EH (cell line): ENCODE data around the gene KRT8.
A peak's percentile ranks its signal among the peaks of the same experiment; 100 is the strongest.
"Not testable (repeated sequence)": the region's sequence is repeated elsewhere in the genome, so short reads cannot be mapped to it uniquely, and the experiment has no call there.

Experiments used
- DNase-seq: peaks from one replicate; pipeline ENCODE4 v3.0.0-alpha.2; 2015; ENCODE audit warnings: low read depth

Gene KRT8

GRCh38 chr12:52901715-52902541, 2.9 kb downstream of the KRT8 start:
- no peak for DNase-seq

- DNase-seq: no peak
These were observed 3.8 kb downstream of the KRT8 start for GRCh38 chr12:52900896-52901714.

GRCh38 chr12:52900166-52900895, 4.5 kb downstream of the KRT8 start:
- no peak for DNase-seq

DNA sequence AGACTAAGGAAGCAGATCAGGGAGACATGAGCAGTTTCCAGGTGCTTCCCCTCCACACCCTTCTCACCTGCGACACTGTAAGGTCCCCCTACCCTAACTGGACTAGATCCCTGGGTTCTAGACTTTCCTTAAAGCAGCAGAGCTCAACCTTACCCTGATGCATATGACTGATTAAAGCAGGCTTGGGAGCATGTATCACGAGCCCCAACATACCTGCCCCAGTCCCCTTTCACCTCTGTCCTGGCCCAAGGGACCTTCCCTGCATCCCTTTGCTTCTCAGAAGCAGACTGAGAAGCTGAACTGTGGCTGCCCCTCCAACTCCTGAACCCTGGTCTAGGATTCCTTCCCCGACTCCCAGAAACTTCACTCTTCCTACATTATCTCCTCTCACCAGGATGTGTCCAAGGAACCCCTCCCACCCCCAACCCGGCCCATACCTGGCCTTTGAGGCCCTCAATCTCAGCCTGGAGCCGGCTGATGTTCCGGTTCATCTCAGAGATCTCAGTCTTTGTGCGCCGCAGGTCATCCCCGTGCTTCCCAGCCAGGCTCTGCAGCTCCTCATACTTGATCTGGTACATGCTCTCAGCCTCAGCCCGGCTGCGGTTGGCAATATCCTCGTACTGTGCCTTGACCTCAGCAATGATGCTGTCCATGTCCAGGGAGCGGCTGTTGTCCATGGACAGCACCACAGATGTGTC, 5.4 kb downstream of the KRT8 start:
- DNase-seq: no peak

DNA sequence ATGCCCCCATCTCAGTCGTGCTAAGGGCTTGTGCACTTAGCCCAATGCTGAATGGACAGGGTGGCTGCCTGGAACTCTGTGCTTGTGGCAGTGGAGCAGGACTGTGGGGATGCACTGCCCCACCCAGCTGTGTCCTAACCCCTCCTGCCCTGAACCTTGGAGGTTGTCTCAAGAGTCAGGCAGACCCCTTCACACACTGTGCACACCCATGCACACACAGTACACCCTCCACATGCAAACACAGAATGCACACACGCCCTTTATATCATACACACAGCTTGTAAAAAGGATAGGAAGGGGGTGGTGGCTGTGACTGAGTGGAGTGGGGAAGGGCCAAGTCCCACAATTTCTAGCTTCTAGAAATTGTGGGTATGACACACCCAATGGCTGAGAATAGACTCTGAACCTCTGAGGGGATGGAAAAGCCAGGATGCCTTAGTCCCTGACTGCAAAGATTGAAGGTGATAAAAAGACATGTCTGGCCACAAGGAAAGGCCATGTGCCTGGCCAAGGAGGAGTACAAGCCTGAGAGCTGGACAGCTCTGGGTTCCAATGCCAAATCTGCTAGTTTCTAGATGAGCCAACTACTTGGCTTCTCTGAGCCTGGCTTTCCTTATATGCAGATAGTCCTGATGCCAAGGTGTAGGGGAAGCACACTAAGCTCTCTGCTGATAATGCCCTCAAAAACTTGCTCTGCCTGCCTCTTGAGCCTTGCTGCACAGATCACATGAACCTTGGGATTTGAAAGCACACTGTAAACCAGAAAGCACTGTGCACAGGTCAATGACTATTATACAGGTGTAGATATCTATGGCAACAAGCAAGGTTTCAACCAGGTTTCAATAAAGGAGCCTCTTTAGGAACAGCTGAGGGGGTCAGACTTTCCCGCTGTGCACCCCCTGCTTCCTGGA, 8.4 kb downstream of the KRT8 start:
- DNase-seq: peak; percentile 33

GRCh38 chr12:52895726-52896189, 9.1 kb downstream of the KRT8 start:
- no peak for DNase-seq

DNA sequence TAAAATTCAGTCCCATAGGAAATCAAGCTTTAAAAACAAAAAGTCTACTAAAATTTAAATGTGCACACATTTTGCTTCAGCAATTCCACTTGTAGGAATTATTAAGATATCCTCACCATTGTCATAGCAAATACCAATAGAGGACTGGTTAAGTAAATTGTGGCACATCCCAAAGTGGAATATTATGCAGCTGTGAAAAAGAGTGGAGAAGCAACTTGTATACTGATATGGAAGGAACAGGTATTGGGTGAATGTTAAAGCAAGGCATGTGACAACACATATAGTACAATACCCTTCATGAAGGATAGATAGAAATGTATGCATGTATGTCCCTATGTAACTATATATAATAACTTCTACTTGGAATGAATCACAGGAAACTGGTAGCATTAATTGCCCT, 11.9 kb downstream of the KRT8 start:
- DNase-seq: no peak

GRCh38 chr12:52892207-52892852, 12.5 kb downstream of the KRT8 start:
- DNase-seq: no peak

- no peak for DNase-seq
These were observed 13.8 kb downstream of the KRT8 start for GRCh38 chr12:52891044-52891443.

DNA sequence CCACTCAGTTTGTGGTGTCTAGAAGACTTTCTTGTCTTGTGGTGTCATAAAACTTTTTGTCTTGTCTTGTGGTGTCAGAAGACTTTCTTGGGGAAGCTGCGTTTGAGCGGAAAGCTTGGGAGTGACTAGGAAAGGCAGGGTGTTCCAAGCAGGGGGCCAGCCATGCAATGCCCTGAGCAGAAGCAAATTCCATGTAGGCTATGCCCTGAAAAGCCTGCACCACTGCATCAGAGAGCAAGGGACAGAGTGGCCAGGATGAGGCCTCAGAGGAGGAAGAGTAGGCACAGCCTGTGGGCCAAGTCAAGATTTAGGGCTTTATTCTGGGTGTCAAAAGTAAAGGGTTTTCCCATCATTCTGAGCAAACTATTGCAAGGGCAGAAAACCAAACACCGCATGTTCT, 14.5 kb downstream of the KRT8 start:
- DNase-seq: no peak

DNA sequence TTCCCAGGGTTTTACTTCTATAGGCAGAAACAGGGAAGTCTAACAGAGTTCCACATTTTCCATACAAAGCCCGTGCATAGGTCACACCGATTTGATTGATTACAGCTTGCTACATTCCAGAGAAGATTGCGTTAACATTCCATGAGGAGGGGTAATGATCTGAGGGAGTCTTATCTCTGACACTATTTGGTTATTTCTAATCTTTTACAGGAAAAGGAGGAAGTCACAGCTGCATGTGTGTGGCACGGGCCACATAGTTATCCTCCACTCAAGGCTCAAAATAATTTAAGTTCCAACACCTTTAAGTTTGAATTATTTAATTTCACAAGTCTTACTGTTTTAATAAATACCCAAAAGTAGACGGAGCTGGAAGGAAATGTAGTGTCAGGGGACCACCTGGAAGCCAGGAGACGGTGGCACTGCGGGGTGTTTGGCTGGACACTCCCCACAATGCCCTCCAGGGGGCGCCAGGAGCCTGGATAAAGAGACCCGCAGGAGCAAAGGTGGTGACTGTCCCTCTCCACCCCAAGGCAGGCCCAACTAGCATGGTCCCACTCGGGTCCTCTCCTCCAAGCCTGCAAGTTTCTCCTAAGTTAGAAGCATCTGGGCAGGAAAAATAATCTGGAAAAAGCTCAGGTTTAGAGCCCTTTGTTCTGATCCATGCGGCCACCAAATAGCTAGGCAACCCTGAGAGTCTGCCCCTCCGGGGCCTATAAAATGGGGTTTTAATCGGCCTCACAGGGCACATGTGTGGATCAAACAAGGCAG, 20.2 kb downstream of the KRT8 start:
- DNase-seq: peak; percentile 73

DNA sequence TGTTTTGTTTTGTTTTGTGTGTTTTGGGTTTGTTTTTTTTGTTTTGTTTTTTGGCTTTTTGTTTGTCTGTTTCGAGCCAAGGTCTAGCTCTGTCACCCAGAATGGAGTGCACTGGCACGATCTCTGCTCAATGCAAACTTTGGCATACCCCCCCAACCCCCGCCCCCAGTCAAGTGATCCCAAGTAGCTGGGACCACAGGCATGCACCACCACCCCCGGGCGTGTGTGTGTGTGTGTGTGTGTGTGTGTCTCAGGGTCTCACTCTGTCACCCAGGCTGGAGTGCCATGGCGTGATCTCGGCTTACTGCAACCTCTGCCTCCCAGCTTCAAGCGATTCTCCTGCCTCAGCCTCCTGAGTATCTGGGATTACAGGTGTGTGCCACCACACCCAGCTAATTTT, 24.4 kb downstream of the KRT8 start:
- DNase-seq: not testable (repeated sequence)

DNA sequence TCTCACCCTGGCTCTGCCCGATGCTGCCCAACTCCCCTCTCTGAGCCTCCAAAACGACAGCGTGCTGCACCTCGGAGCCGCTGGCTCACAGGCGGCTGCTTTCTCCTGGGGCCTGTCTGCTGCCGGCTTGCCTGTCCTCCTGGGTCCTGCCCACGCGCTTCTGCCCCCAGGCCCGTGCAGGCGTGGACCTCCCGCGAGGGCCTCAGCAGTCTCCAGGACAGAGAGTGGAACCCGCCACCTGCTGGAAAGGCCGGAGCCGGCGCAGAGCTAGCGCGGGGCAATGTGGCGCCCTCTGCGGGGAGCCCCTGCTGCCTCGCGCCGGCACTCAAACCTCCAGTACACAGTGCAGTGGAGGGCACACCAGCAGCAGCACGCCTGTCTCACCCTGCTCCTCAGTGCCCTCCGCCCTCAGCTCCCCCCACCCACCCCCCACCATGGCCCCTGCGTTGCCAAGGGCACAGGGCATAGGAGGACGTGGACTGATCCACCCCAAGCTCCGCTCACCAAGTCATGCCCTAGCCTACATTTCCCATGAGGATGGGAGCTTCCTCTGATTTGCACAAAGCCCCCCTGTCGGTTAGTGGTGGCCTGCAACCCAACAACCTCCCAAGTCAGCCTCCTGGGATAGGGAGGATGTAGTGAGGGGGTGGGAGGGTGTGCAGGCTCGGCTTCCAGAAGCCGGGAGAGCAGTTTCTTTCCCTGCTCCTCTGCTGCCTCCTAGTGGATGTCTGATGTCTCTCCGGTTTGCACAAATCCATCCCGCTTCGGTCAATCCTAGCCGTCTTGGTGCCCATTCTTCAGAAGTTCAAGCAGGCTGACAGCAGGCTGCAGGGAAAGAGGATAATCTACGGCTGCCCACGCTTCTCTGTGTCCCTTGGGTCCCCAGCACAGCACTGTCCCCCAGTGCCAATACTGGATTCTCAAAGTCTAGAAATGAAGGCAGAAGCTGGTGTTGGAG, 25.2 kb downstream of the KRT8 start:
- peak; percentile 91 for DNase-seq

DNA sequence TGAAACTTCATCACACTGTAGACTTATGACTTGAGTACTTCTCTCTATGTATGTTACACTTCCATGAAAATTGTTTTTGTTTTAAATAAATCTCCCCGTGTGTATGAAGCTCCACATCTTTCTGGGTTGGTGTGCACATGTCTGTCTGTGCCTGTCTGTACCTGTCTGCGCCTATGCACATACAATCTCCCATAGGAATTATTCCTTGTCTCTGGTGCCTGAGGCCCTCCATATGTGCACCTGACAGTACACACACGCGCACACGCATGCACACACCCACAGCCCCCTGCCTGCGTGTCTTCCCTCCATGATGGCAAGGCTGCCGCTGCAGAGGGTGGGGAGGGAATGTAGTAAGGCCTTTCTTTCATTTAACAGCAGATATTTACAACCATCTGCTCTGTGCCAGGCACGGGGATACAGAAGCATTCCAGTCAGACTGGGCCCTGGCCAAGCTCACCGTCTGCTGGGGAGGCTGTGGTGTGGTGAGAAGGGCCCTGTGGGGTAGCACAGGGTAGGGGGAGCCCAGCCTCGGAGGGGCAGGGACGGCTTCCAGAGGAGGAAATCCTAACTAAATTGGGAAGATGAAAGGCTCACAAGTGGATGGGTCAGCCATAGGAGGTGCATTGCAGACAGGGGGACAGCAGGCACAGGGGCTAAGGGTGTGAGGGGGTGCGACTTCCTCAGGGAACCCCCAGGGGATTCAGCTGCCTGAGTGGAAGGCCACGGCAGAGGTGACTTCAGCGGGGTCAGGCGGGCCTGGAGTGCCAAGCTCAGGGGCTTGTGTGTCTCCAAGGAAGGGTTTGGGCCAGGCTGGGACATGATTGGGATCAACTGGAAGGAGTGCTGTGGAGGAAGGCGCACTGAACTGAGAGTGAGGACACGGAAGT, 26.1 kb downstream of the KRT8 start:
- DNase-seq: no peak

GRCh38 chr12:52877242-52877641, 27.6 kb downstream of the KRT8 start:
- no peak for DNase-seq

- DNase-seq: no peak
These were observed 28.5 kb downstream of the KRT8 start for GRCh38 chr12:52876372-52876771.
